NCI-H2171 treated with DMSO at 0.1 percent for 48 hours (cell line): ENCODE results near the gene DGKA.

Experiments used
- DNase-seq: peaks from one replicate; lab custom pipeline; 2025; lab: John Stamatoyannopoulos, UW

The DGKA gene

GRCh38 chr12:55931780-55932550 lies 1.0 kb downstream of the DGKA start:
- DNase-seq: no peak

- DNase-seq: no peak
Observed at GRCh38 chr12:55932551-55932910, 1.6 kb downstream of the DGKA start.

GRCh38 chr12:55933169-55933798 lies 2.3 kb downstream of the DGKA start:
- no peak for DNase-seq

GRCh38 chr12:55933799-55934742 lies 3.1 kb downstream of the DGKA start:
- no peak for DNase-seq

GRCh38 chr12:55934773-55935172 lies 3.8 kb downstream of the DGKA start:
- no peak for DNase-seq

GRCh38 chr12:55935738-55936151 lies 4.8 kb downstream of the DGKA start:
- no peak for DNase-seq

- no peak for DNase-seq
Observed at GRCh38 chr12:55937981-55938380, 7.0 kb downstream of the DGKA start.

- DNase-seq: no peak
Observed at GRCh38 chr12:55938826-55939501, 8.0 kb downstream of the DGKA start.

GRCh38 chr12:55940065-55940732 lies 9.2 kb downstream of the DGKA start:
- DNase-seq: peak; percentile 74

GRCh38 chr12:55942055-55942454 lies 11.1 kb downstream of the DGKA start:
- DNase-seq: no peak

- DNase-seq: no peak
Observed at GRCh38 chr12:55942577-55943136, 11.7 kb downstream of the DGKA start.

- DNase-seq: no peak
Observed at GRCh38 chr12:55946553-55946952, 15.6 kb downstream of the DGKA start.

- DNase-seq: no peak
Observed at GRCh38 chr12:55955344-55955743, 24.4 kb downstream of the DGKA start.

GRCh38 chr12:55955800-55956508 lies 25.0 kb downstream of the DGKA start:
- DNase-seq: no peak

GRCh38 chr12:55957106-55957859 lies 26.3 kb downstream of the DGKA start:
- DNase-seq: no peak

GRCh38 chr12:55963760-55964159 lies 32.8 kb downstream of the DGKA start:
- DNase-seq: no peak

- no peak for DNase-seq
Observed at GRCh38 chr12:55965240-55965639, 34.3 kb downstream of the DGKA start.

- no peak for DNase-seq
Observed at GRCh38 chr12:55965941-55966407, 35.0 kb downstream of the DGKA start, which contains the start of gene PMEL. PMEL (minus strand) TSS chr12:55966042; CDS start chr12:55966011, 31 bp downstream.
